Left cardiac atrium (tissue), 4 donors: ENCODE data around the gene OR2H1. TPM values are rescaled to one million over a fixed set of nuclear protein-coding genes. Genes with fewer than 3 reads are reported as not detected.

Experiments
- ATAC-seq, 2 donors: fragments of 200-7000 bp; cut with Tn5 transposase; one replicate each; pipeline ENCODE4 v1.9.1; 2020; ENCODE audit warnings: mild to moderate bottlenecking in 2 of 2, moderate library complexity in 2 of 2
- DNase-seq: peaks from one replicate; pipeline ENCODE4 v3.0.0-alpha.2; 2020
- intact Hi-C, 2 donors: fragments of 100-400 bp; cut with DNase I; formaldehyde crosslinking; loops; one replicate each; pipeline versions ENCODE4 v1.14.1 to v1.15.1; 2022 to 2023
- total RNA-seq, 2 donors: library from RNA; stranded (reverse); fragmentation: NEBNext Ultra II Directional; extraction: Animal tissue kit (Norgen Biotek cat#: 25700); gene quantifications; one replicate each; pipeline ENCODE4 v1.2.1, GENCODE V29; 2021
- donor health status: DM: no; HTN: yes; CAD: no.
- donor health status: DM: no; HTN: yes; CAD: no; lungs with severe emphysema.
- donor health status: DM: yes; HTN: yes; CAD: no.
- donor health status: Dilated cardiomyopathy.

The OR2H1 gene
- total RNA-seq, 2 donors from 2014 or later: not detected

DNA sequence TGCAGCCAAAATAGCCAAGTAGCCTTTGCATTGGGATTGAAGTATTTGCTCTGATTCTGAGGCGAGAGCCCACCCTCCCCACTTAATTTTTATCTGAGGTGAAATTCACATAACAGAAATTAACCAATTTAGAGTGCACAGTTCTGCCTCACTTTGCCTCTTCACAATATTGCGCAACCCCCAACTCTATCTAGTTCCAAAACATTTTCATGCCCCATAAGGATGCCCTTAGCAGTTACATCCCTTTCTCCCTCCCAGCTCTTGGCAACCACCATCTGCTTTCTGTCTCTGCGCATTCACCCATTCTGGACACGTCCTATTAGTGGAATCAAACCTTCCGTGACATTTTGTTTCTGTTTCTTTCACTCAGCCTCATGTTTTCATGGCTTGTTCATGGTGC lies 21.8 kb downstream of the OR2H1 start:
- ATAC-seq (no peak), DNase-seq (no peak)
- intact Hi-C loops: no loop called here

DNA sequence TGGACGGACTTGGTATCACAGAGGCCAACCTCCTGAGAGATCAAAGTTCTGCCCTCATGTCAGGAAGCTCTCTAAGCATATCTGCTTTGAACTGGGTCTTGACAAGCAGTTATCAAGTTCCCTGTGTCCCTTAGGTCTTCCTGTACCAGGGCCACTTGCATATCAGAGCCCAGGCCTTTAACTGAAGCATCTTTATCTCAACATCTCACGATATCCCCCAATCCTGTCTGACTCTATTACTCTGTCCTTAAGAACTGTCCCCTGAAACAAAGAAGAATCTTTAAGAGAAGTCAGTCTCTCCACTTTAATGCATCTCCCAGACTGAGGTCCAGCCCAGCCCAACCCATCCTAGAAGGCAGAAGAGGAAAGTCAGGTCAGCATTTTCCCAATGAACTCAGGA lies 22.6 kb downstream of the OR2H1 start:
- intact Hi-C loops: no loop called here
- DNase-seq (no peak), ATAC-seq (no peak)

DNA sequence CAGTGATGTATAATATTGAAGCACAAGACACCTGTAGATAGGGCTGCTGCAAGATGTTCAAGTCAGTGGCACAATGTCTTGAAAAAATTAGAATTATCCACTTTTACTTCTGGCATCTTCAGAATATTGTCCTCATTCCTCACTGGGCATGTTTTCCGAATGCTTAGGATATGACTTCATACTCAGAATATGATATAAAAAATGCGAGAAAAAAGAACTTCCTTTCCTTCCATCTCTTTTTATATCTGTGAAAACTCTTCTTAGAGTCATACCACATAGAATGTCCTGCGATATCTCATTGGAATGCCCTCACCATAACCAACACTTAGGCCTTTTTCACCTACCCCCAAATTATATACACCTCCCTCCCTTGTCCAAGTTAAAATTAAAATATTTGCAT lies 26.2 kb downstream of the OR2H1 start:
- DNase-seq (no peak), ATAC-seq (no peak)
- intact Hi-C loops: no loop called here

DNA sequence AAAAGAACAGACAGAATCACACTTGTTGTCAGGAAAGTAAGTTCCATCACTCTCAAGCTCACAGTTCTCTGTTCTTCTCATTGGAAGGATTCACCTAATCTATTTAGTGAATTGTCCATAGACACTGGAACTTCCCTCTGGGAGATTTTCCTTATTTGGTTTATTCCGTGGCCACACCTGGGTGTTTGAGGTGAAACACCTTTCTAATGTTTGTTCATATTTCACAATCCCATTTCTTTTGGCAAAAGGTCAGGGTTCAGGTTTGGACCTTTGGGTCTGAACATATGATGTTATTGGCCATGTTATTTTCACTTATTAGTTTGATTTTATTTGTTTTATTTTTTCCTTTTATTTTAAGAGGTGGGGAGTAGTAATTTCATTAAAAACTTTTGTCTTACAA lies 26.8 kb downstream of the OR2H1 start:
- ATAC-seq (no peak), DNase-seq (no peak)
- intact Hi-C loops: no loop called here

DNA sequence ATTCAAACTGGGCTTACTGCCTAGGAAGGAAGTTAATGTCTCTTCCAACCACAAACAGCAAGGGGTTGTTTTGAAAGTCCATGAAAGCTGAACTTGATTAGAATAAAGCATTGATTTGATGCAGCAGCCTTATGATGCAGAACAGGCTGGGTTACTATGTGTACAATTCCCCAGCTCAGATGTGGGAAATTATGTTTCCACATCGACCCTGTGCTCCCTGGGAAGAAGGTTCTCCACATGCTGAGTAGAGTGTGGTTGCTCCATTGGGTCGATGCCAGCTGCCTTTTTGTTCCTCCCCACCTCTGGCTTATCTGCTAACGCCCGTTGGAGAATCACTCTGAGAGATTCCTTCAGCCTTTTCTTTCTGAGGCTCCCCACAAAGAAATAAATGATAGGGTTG lies 29.6 kb downstream of the OR2H1 start:
- intact Hi-C loops: no loop called here
- DNase-seq: no peak
- no peak for ATAC-seq

DNA sequence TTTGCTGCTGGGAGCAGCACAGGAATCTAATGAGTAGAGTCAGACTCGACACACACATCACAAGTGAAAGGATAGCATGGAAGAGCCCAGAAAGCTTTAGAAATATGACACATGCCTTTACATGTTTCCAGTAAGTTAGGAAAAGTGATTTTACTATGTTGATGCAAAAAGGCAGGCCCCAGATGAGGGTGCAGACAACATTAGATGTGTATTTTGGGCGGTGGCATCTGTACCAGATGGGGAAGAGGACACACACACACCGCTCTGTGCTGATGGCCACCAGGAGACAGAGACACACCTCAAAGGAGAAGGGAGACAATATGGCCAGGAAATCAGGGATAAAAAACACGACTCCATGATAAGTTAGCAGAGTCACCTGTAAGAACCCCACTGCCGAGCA lies 30.2 kb downstream of the OR2H1 start:
- DNase-seq (no peak), ATAC-seq (no peak)
- intact Hi-C loops: no loop called here

DNA sequence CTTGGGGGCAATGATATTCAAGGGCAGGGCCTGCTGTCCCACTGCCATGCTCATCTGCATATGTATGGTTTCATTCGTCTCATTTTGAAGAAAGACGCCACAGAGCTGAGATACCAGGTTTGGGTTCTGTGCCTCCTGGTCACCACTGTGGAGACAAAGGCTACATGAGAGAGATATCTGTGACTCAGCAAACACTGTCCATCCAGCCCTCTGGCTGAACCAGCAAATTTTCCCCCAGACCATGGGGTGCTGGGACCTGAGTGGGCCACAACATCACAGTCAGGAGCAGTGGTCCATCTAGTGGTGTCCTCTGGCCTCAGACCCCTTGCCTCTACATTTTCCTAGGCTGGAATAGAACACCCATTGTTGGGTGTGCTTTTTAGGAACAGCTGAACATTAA lies 30.7 kb downstream of the OR2H1 start, which contains the start of gene MAS1L:
Gene MAS1L (minus strand): TSS at position 297 of the 400 bp plus-strand sequence. CDS start 54 bp downstream, at position 243.
- DNase-seq: no peak
- intact Hi-C loops: no loop called here
- no peak for ATAC-seq

DNA sequence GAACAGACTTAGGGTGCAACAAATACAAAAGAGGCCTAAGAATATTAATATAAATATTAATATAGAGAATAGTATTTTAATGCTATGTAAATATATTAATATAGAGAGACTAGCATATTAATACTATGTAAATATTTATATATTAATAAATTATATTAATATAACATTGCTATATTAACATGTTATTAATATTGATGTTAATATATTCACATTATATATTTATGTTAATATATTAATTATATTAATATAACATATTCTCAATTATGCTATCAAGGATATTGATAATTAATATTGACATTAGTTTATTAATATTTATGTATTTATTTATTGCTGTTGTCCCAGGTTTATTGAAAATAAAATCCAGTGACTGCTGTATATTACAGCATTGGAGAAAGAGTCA lies 31.9 kb downstream of the OR2H1 start:
- ATAC-seq: no peak
- no peak for DNase-seq
- intact Hi-C loops: no loop called here

DNA sequence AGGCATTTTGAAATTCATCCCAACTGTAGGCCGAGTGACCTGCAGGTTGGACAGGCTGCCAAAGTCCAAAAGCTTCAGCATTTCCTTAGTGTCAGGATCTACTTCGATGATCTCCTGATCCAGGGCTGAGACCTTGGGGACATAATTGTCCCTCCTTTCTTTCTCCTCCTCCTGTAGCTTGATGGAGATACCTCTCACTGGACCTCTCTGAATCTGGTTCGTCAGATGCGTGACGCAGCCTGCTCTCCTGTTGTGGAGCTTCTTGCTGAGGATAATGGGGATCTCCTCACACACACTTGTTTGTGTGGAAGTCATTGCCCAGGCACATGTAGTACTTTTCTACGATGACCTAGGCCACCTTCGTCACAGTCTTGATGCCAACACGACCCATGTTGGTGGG lies 32.3 kb downstream of the OR2H1 start:
- intact Hi-C loops: no loop called here
- ATAC-seq (no peak), DNase-seq (no peak)

DNA sequence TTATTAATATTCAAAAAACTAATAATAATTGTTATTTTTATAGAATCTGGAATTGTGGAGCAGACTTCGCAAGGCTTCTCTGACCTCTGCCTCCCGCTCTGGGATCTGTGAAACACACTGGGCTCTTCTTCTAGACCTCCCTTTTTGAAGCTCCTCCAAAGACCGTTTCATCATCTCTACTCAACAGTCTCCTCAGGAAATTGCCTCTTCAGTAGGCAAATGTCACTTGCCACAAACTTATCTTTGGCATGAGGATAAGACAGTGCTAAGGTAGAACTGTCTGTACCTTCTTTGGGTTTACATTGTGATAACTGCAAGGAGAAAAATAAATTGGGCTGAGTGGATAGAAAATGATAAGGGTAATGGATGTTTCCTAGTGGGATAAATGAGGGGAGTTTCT lies 33.1 kb downstream of the OR2H1 start:
- intact Hi-C loops: no loop called here
- ATAC-seq: no peak
- no peak for DNase-seq

DNA sequence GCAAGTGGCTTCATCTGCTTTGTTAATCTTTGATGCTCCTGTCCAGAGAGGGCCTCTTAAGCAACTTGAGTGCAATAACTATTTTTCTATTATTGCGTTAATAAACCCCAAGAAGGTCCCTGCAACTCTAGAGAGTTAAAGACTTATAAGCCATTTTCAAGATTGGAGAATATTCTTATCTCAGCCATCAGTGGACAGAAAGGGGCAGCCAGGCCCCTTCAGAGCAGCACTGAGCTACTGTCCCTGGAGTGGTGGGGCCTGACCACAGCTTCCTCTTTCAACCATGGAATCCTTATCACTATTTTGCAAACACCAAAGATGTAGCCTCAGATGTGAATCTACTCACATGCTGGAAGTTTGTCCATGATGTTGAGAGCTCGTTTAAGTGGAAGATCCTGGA lies 33.6 kb downstream of the OR2H1 start:
- DNase-seq (no peak), ATAC-seq (no peak)
- intact Hi-C loops: no loop called here

DNA sequence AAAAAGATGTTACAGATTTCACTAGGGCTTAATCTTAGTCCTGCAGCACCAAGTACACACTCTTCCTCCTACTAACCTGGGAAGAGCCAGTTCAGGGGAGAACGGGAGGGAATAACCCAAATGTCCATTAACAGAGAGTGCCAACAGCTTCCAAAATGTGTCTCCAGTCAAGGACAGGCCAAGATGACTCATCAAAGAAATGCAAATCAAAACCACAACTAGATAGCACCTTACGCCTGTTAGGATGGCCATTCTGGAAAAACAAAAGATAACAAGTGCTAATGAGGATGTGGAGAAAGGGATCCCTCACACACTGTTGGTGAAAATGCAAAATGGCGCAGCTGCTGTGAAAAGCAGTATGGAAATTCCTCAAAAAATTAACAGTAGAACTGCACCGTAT lies 34.6 kb downstream of the OR2H1 start:
- no peak for DNase-seq
- intact Hi-C loops: no loop called here
- no peak for ATAC-seq

DNA sequence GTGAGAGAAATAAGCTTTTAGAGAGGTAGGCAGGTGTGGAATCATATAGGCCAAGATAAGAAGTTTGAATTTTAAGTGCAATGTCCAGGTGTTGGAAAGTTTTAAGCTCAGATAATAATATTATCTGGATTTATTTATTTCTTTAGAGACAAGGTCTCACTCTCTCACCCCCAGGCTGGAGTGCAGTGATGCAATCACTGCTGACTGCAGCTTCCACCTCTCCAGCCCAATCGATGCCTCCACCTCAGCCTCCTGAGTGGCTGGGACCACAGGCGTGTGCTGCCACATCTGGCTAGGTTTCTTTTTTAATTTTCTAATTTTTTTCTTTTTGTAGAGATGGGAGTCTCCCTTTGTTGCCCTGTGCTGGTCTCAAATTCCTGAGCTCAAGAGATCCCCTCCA lies 36.3 kb downstream of the OR2H1 start:
- intact Hi-C loops: no loop called here
- DNase-seq (no peak), ATAC-seq (no peak)

DNA sequence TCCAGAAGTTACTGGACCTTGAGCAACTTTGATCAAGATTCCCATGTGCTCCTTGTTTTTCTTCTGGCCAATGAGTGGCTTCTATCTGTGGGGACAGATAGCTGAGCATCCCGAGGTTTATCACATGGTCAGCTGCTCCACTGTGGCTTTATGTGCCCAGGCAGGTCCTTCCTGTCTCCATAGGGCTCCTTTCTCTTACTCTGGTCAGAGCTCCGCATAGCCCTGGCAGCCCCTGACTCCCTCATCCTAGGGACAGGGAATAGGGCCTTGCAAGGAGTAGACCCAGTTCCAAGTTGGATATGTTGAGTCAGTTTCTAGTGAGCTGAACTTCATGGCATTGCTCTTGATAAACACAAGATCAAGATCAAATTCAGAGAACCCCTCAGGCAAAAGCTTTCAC lies 37.2 kb downstream of the OR2H1 start:
- DNase-seq: no peak
- ATAC-seq: no peak
- intact Hi-C loops: no loop called here

DNA sequence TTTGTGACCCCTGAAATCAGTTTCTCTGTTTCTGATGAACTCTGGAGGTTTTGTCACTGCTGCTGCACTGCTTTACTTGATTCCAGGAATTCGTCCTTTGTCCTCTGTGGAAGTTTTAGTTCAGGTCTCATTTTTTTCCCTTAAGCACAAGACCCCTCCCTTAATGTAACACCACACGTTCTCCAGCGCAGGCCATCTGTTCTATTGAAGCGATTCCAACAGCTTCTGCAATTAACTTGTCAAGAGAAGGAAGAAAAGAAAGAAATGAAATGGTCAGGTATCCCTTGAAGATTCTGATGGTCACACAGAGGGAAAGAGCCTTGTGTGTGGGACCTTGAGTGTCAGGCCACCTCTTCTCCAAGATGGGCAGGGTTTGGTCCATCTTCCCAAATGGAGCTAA lies 38.6 kb downstream of the OR2H1 start:
- DNase-seq (no peak), ATAC-seq (no peak)
- intact Hi-C loops: no loop called here

DNA sequence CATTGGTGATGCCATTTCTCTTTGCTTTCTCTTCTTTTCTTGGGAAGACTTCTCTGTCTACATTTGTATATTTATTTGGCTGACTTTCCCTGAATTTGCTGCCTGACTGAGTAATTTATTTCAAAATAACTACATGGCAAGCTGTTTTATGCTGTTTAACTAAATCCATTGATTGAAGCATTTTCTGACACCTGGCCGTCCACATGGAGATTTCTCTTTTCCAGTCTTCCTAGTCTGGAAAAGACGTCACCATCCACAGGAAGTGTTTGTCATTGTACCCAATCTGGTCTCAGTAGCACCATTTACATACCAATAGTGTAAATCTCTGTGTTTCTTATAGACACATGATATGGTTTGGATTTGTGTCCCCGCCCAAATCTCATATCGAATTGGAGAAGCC lies 40.0 kb downstream of the OR2H1 start:
- DNase-seq (no peak), ATAC-seq (no peak)
- intact Hi-C loops: no loop called here

DNA sequence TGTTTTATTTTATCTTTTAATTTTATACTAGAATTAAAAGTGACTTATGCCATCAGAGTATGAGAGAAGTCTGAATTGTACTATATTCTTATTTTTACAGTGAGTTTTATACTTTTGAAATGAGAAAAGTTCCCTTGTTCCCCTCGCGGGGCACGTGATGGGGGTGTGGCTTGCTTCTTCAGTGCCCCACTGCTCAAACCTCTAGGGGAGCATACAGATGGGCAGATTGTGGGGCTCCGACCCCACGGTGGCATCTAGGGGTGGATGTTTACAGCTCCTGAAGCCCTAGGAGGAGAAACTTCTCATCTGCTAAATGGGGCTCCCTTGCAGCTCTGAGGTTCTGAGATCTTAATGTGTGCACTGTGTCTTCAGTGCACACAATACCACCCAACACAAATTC lies 42.7 kb downstream of the OR2H1 start:
- DNase-seq (no peak), ATAC-seq (no peak)
- intact Hi-C loops: no loop called here

DNA sequence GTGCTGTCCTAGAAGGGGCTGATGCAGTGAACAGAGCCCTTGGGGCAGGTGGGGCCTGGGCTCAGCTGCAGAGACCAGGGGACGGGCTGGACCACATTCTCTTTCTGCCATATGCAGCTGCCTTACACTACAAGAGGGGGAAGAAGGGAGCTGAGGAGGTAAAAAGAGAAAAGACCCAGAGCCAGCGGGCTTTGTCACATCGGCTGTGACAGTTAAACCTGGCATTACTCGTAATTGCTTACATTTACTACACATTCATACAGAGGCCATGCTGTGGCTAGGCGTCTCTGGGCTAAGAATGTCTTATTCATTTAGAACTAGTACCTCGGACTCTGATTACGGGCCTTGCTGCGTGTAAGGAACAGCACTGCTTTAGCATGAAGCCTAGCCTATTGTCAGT lies 43.6 kb downstream of the OR2H1 start:
- no peak for ATAC-seq
- intact Hi-C loops: no loop called here
- DNase-seq: no peak

DNA sequence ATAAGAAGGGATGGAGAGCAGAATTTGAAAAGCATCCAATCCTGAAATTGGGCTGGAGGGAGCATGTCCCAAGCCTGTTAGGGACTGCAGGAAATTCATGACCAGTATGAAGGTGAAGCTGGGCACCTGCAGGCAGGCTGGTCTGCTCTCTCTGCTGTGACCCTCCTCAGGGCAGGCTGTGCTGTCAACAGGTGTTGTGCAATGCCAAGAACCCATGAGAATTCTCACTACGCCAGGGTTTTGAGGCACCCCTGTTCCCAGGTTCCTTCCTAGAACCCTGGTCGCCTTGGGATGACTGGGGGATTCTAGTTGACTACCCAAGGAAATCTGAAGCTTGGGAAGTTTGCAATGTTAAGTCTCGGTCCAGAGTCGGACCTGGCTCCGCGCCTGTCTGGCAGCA lies 44.2 kb downstream of the OR2H1 start:
- intact Hi-C loops: no loop called here
- DNase-seq (no peak), ATAC-seq (no peak)

DNA sequence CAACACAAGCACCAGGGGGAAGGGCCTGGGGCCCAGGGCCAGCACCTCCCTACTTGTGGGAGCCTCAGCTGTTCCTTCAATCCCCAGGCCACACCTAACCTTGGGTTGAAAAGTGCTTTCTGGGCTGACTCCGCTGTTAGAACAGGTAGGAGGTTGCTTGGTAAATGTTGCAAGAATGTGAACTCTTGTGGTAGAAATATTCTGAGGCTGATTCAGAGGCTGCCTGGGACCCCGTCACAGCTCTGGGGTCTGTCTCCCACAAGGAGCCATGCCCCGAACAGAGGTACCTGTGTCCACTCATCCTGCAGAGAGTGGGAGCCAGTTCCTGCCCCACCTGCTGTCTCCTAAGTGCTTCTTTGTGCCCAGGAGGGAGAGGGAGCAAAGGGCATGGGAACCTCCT lies 45.2 kb downstream of the OR2H1 start:
- intact Hi-C loops: no loop called here
- DNase-seq (no peak), ATAC-seq (no peak)

DNA sequence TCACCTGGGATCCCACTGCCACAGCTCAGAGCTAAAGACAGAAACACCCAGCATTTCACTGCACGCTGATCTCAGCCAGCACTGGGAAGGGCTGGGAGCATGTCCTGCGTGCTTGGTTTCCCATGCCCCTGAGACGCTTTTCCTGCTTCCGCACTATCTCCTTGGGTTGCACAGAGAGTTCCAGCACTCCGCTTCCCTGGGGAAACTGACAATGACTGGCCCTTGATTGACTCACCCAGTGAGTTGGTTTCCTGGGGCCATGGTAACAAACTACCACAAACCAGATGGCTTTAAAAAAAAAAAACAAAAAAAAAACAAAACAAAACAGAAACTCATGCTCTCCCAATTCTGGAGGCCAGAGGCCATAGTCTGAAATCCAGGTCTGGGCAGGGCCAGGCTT lies 45.6 kb downstream of the OR2H1 start:
- ATAC-seq: no peak
- no peak for DNase-seq
- intact Hi-C loops: no loop called here

DNA sequence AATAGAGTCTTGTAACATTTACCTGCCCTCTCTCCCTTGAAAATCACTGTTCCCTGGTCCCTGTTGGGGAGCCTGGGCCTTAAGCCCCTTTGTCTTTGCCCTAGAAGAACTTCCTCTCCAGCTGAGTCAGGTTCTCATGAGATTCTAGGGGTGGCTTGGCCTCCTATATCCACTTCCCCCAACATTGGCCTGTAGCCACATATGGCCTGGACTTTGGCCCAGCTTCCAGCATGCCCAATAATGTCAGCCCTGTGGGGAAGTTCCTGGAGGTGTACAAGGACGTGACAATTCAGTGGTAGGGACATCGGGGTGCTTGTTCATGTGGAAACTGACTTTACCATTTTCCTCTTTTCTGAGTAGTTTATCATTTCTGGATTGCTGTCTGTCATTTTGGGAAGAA lies 48.0 kb downstream of the OR2H1 start:
- no peak for DNase-seq
- no peak for ATAC-seq
- intact Hi-C loops: no loop called here

DNA sequence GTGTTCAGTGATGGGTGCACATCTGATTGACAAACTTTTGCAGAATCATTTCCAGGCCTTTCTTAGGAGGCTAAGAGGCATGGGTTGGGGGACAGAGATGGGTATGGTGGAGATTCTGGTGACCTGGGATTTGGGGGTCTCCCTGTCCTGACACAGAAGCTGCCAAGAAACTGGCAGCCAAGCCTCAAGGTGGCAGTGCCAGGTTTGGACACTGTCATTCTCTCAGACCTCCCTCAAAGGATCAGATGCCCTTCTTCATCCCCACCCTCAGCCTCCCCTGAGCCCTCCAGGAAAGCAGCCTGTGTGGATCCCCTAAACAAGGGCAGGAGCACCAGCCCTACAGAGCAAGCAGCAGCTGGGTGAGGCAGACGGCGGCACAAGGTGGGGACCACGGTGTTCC lies 48.9 kb downstream of the OR2H1 start:
- intact Hi-C loops: no loop called here
- DNase-seq: no peak
- ATAC-seq: no peak
